AG04450 (cell line): ENCODE data around the gene GGT5. TPM values are rescaled to one million over a fixed set of nuclear protein-coding genes. Genes with fewer than 3 reads are reported as not detected.
A peak's percentile ranks its signal among the peaks of the same experiment; 100 is the strongest.
"Not testable (repeated sequence)": the region's sequence is repeated elsewhere in the genome, so short reads cannot be mapped to it uniquely, and the experiment has no call there.

Source experiments
- CTCF ChIA-PET: fragments of 300-600, 350-600 bp; formaldehyde crosslinking; extraction: SDS; loops from one replicate; lab custom pipeline; 2022; ENCODE audit warnings: antibody characterized with exemption, inconsistent platforms; lab: Charles Lee
- POLR2A ChIA-PET: fragments of 350-600 bp; formaldehyde crosslinking; extraction: SDS; loops from one replicate; lab custom pipeline; 2021; ENCODE audit warnings: antibody characterized with exemption, inconsistent platforms; lab: Yijun Ruan, JAX
- DNase-seq: peaks from one replicate; pipeline ENCODE4 v3.0.0-alpha.2; 2011; ENCODE audit warnings: low read depth, low spot score
- H3K27ac ChIP-seq: one replicate; pipeline ENCODE4 v1.5.1; 2012; ENCODE audit warnings: low read depth, low read length, control low read depth
- H3K27me3 ChIP-seq: one replicate; pipeline ENCODE4 v1.6.0; 2012; ENCODE audit warnings: low read length; ENCODE audit not compliant: control insufficient read depth, insufficient read depth
- H3K4me3 ChIP-seq: 2 replicates; pipeline ENCODE4 v1.5.1; 2011; ENCODE audit warnings: mild to moderate bottlenecking, low read depth, low read length, control low read depth
- H3K9me3 ChIP-seq: 2 replicates; pipeline ENCODE4 v1.5.1; 2012; ENCODE audit warnings: low read length; ENCODE audit not compliant: control insufficient read depth, insufficient read depth
- polyA plus RNA-seq: library from polyadenylated mRNA; depleted of rRNA; stranded (reverse); fragments of >200 nt; gene quantifications from 2 replicates; pipeline ENCODE4 v1.2.3, GENCODE V29; 2011
- TF ChIP-seq, protein P1 (sequence below): IDR thresholded peaks from 2 replicates; pipeline ENCODE4 v1.5.1; 2011; ENCODE audit warnings: low read depth, low read length, control low read depth, inconsistent platforms

Gene GGT5
- polyA plus RNA-seq, 1 experiment: 4.4 TPM

DNA sequence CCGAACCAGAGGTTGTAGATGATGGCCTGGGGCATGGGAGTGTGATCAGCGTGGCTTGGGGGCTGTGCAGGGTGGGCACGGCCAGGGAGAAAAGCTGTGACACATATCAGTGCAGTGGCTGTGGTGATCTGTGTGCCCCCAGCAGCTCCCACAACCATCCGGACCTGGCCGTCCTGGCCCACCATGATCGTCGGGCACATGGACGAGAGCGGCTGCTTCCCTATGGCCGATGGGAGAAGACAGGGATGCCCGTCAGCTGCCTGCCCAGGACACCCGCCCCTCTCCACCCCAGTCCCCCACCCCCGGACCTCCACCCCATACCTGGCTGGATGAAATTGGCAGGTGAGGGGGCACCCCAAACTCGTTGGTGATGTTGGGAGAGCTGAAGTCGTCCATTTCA is 3.7 kb upstream of the GGT5 start:
- POLR2A ChIA-PET, CTCF ChIA-PET, H3K9me3 ChIP-seq, H3K27me3 ChIP-seq, H3K4me3 ChIP-seq, DNase-seq, H3K27ac ChIP-seq: not testable (repeated sequence)

DNA sequence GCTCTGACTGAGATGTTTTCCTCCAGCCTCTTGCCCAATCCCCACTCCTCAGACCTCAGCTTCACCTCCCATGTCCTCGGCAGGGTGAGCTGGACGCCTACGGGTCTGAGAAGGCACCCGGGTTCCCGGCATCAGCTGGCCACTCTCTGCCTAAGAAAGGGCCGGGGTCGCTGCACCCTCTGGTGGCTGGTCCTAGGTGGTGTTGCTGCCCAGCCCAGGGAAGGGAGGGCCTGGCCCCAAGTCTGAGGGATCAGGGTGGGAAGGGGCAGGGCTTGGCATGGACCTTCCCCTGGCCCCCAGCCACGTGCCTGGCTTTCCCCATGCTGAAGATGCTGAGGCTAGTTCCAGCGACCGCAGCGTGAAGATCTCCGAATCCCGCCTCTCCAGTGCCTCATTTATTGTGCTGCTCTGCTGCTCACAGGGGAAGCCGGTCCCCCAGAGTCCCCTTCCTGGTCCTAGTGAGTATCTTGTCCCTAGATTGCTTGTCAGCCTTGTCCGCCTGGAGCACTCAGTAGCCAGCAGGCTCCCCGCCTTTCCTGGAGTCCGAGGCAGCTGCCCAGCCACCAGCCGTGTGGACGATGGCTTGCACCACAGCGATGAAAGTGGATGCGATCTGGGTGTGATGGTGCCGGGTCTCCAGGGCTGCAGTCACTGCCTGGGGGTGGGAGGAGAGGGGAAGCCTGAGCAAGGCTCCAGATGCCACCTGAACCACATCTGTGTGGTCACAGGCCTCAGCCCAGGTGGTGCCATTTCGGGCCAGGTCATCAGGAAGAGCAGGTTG is 2.9 kb upstream of the GGT5 start:
- TF ChIP-seq, protein P1, sequence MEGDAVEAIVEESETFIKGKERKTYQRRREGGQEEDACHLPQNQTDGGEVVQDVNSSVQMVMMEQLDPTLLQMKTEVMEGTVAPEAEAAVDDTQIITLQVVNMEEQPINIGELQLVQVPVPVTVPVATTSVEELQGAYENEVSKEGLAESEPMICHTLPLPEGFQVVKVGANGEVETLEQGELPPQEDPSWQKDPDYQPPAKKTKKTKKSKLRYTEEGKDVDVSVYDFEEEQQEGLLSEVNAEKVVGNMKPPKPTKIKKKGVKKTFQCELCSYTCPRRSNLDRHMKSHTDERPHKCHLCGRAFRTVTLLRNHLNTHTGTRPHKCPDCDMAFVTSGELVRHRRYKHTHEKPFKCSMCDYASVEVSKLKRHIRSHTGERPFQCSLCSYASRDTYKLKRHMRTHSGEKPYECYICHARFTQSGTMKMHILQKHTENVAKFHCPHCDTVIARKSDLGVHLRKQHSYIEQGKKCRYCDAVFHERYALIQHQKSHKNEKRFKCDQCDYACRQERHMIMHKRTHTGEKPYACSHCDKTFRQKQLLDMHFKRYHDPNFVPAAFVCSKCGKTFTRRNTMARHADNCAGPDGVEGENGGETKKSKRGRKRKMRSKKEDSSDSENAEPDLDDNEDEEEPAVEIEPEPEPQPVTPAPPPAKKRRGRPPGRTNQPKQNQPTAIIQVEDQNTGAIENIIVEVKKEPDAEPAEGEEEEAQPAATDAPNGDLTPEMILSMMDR: peak; percentile 88
- ChIA-PET POLR2A (interaction anchor here (0.9 to 1.2 kb wide), 2 partner anchors 50 to 58 kb away, joined by 3 to 14 read pairs; no protein-coding TSS in a partner anchor), CTCF (interaction anchor here (0.8 to 1.3 kb wide), 6 partner anchors 40 to 140 kb away, joined by 3 to 23 read pairs (median 3); no protein-coding TSS in a partner anchor)
- Histone ChIP-seq H3K27me3 (no peaks in the 10 kb centered on the region), H3K27ac (peak overlapping the region; percentile 98), H3K9me3 (no peaks in the 10 kb centered on the region), H3K4me3 (no peak overlapping the region)
- DNase-seq: peak; percentile 90

DNA sequence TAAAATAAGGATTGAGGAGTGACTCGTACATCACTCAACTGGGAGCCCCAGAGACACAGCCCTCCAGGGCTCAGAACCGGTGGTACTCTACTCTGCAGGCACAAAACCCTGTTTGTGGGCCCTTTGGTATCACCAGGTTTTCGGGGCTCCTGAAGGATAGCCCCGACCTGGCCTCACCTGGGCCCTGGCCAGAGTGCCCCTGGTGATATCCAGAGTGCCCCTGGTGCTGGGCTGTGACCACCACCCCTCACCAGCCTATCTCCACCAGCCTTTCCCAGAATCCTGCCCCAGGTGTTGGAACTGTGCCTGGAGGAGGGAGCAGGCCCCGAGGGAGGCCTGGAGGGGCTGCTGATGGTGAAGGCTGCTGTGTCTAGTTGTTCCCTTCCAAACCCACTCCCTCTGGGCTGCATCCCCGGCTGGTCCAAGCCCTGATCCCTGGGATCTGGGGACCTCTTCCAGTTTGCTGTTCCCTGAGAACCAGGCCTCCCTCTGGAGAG is 2.2 kb upstream of the GGT5 start:
- CTCF ChIA-PET: interaction anchor here (0.8 to 2.1 kb wide), 7 partner anchors 40 to 139 kb away, joined by 3 to 23 read pairs (median 3); no protein-coding TSS in a partner anchor
- TF ChIP-seq, protein P1: no peak
- DNase-seq: no peak
- POLR2A ChIA-PET: interaction anchor here (0.9 to 1.2 kb wide), 2 partner anchors 49 to 57 kb away, joined by 3 to 14 read pairs; no protein-coding TSS in a partner anchor
- H3K9me3 ChIP-seq: no peaks in the 10 kb centered on the region
- peak overlapping the region; percentile 98 for H3K27ac ChIP-seq
- H3K27me3 ChIP-seq: no peaks in the 10 kb centered on the region
- peak overlapping the region; percentile 10; the same call in 1 of the 2 replicates for H3K4me3 ChIP-seq

DNA sequence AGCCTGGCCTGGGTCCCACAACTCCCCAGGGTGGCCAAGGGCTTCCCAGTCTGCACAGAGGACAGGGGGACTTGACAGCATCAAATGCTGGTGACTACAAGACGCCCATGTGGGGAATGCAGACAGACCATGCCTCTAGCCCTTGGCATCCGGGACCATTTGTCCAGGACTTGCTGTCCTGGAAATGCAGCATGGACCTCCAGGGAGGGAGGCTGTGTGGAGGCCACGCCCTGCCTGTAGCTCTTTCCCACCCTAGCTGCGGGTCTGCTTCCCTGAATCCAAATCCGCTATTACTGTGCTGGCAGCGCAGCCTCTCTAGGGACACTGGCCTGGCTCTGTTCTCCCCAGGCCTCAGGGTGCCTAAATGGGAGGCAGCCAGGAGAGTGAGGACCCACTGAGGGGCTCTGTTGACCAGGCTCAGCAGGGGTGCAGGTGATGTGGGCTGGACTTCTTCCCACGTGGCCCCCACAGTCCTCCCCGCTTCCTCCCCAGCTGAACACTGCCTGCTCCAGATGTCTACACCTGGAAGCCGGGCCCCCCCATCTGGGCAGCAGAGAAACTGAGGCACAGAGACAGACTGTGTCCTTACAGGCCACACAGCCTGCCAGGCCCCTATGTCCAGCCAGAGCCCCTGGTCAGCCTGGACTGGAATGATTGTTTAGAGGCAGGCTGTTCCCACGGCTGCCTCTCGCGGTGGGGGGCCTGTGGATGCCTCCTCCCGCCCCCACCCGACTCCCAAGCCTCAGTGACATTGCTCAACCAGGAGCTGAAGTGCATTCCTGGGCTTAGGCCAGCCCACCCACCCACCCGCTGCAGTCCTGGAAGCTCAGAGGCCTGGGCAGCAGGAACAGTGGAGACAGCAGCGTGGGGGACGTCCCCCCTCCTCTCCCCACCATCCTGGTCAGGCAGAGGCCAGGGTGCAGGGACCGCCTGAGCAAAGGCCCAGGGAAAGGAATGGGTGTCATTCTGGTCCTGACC is 991 bp upstream of the GGT5 start:
- POLR2A ChIA-PET: interaction anchor here (0.6 to 1.8 kb wide), 2 partner anchors 14 to 38 kb away, joined by 3 to 7 read pairs; no protein-coding TSS in a partner anchor
- CTCF ChIA-PET: interaction anchor here (0.7 to 2.1 kb wide), 3 partner anchors 41 to 56 kb away, joined by 3 to 11 read pairs (median 4); no protein-coding TSS in a partner anchor
- H3K27me3 ChIP-seq, DNase-seq, H3K4me3 ChIP-seq, H3K9me3 ChIP-seq: not testable (repeated sequence)
- H3K27ac ChIP-seq: peak overlapping the region; percentile 98

DNA sequence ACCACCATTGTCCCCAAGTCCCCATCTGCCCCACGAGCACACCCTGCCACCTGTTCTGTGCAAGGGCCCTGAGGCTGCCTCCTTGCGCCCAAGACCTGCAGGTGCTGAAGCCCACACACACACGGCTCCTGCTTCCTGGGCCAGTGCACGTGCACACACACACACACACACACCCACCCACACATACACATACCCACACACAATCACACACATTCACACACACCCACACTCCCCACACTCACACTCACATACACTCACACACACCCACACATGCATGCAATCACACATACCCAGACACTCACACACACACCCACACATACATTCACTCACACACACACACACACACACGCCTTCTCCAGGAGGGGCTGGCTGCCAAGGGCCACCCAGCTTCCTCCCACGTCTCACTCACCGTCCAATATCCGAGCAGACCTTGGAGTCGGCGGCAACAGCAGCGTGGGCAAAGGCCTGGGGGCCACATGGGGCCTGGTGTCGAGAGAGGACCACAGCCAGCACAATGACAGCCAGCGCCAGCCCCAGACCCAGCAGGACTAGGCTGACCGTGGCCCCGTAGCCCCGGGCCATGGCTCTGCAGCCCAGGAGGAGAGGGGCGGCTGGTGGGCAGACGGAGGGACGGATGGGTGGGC is 616 bp downstream of the GGT5 start:
- CTCF ChIA-PET: no interaction called here

DNA sequence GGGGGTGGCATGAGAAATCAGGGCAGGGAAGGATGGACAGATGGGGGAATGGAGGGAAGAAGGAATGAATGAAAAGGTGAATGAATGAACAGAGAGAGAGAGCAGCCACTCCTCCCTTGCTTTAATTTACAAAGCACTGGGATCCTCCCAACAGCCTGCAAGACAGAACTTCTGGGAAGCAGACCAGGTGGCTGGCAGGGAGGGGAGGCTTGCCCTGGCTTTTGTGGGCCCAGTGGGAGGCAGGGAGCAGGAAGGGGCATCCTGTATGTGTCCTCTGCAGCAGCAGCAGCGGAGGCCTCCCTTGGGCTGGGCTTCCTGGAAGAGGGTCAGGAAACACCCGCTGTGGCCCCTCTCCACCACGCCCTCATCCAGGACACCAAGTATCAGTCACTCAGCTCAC is 1.5 kb downstream of the GGT5 start:
- POLR2A ChIA-PET, H3K9me3 ChIP-seq, DNase-seq, H3K27me3 ChIP-seq, H3K4me3 ChIP-seq, H3K27ac ChIP-seq: not testable (repeated sequence)
- CTCF ChIA-PET: interaction anchor here (1.5 kb wide), 1 partner anchor 42 kb away, joined by 3 read pairs; no protein-coding TSS in a partner anchor

More for the DNA sequence above, 616 bp downstream of the GGT5 start:
- POLR2A ChIA-PET: interaction anchor here (1.8 kb wide), 1 partner anchor 36 kb away, joined by 7 read pairs; no protein-coding TSS in a partner anchor
- 0 out of 2 replicates have a peak overlapping the region, but pooled peaks have one; percentile 17 for H3K4me3 ChIP-seq
- no peaks in the 10 kb centered on the region for H3K27me3 ChIP-seq
- no peak overlapping the region for H3K27ac ChIP-seq
- TF ChIP-seq, protein P1: no peak
- no peak for DNase-seq
- H3K9me3 ChIP-seq: no peaks in the 10 kb centered on the region

DNA sequence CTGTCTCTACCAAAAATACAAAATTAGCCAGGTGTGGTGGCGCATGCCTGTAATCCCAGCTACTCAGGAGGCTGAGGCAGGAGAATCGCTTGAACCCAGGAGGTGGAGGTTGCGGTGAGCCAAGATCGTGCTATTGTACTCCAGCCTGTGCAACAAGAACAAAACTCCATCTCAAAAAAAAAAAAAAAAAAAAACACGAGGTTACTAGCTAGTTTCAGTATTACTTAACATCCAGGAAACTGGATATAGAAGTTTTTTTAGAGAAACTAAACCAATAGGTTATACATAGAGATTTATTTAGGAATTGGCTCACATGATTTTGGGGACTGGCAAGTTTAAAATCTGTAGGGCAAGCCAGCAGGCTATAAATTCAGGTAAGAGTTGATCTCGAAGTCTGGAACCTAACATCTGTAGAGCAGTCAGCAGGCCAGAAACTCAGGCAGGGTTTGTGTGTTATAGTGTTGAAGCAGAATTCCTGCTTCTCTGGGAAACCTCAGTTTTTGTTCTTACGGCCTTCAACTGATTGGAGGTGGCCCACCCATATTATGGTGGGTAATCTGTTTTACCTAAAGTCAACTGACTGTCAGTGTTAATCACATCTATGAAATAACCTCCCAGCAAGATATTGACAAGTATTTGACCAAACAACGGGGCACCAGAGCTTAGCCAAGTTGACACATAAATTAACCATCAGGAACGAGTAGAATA is 3.7 kb downstream of the GGT5 start:
- DNase-seq, H3K27me3 ChIP-seq, POLR2A ChIA-PET, H3K9me3 ChIP-seq, H3K27ac ChIP-seq, H3K4me3 ChIP-seq: not testable (repeated sequence)
- CTCF ChIA-PET: interaction anchor here (0.7 to 1.2 kb wide), 2 partner anchors 51 to 174 kb away, joined by 3 to 5 read pairs; no protein-coding TSS in a partner anchor
